Natural killer cell (primary cell): ENCODE data around the gene APOE. TPM values are rescaled to one million over a fixed set of nuclear protein-coding genes. Genes with fewer than 3 reads are reported as not detected.
"Not testable (repeated sequence)": the region's sequence is repeated elsewhere in the genome, so short reads cannot be mapped to it uniquely, and the experiment has no call there.

Source experiments
- ATAC-seq, 3 donors: fragments of 150-1000 bp in 2 of 3; fragments of 200-7000 bp in 1 of 3; cut with Tn5 transposase; 1 replicate in 1 of 3; 2 replicates in 2 of 3; pipeline ENCODE4 v1.10.0; 2021; ENCODE audit warnings: mild to moderate bottlenecking in 2 of 3, moderate library complexity in 2 of 3
- DNase-seq, 2 donors: peaks; one replicate each; pipeline versions ENCODE4 v3.0.0 to v3.0.0-alpha.2; 2013 to 2021; ENCODE audit warnings: mixed read lengths in 1 of 2
- H3K27ac ChIP-seq: one replicate; pipeline ENCODE4 v1.5.1; 2013; ENCODE audit warnings: mild to moderate bottlenecking, low read length
- H3K27me3 ChIP-seq: one replicate; pipeline ENCODE4 v1.6.1; 2013; ENCODE audit warnings: low read length; ENCODE audit not compliant: control insufficient read depth, insufficient read depth
- H3K36me3 ChIP-seq: one replicate; pipeline ENCODE4 v1.6.1; 2013; ENCODE audit warnings: low read length; ENCODE audit not compliant: control insufficient read depth, insufficient read depth
- H3K4me1 ChIP-seq: one replicate; pipeline ENCODE4 v1.6.1; 2013; ENCODE audit warnings: low read length; ENCODE audit not compliant: control insufficient read depth, insufficient read depth
- H3K4me3 ChIP-seq: one replicate; pipeline ENCODE4 v1.5.1; 2013; ENCODE audit warnings: low read length
- H3K9me3 ChIP-seq: one replicate; pipeline ENCODE4 v1.6.1; 2013; ENCODE audit warnings: low read length; ENCODE audit not compliant: control insufficient read depth, insufficient read depth
- H3K27ac Mint-ChIP-seq, 2 donors: one replicate each; pipeline ENCODE4 v1.8.0; 2022; ENCODE audit warnings: mild to moderate bottlenecking in 2 of 2, mixed read lengths in 2 of 2, moderate library complexity in 1 of 2
- H3K27me3 Mint-ChIP-seq, 2 donors: one replicate each; pipeline ENCODE4 v1.8.0; 2022; ENCODE audit warnings: low read depth in 2 of 2, mixed read lengths in 2 of 2
- H3K36me3 Mint-ChIP-seq: one replicate; pipeline ENCODE4 v1.8.0; 2022; ENCODE audit warnings: mixed read lengths
- H3K4me1 Mint-ChIP-seq, 2 donors: one replicate each; pipeline ENCODE4 v1.8.0; 2022; ENCODE audit warnings: mixed read lengths in 2 of 2
- H3K4me3 Mint-ChIP-seq: one replicate; pipeline ENCODE4 v1.8.0; 2022; ENCODE audit warnings: mild to moderate bottlenecking, moderate library complexity, mixed read lengths
- H3K9me3 Mint-ChIP-seq, 2 donors: one replicate each; pipeline ENCODE4 v1.8.0; 2022; ENCODE audit warnings: mixed read lengths in 2 of 2
- CTCF ChIP-seq: fragments of 200-600 bp; IDR thresholded peaks from one replicate; pipeline ENCODE4 v1.8.0; 2022; ENCODE audit warnings: antibody characterized with exemption
- WGBS: methylation state at CpG from one replicate; pipeline ENCODE4 v1.1.7; 2013; ENCODE audit warnings: missing lambda C conversion rate; ENCODE audit not compliant: insufficient coverage; 5-methylcytosine and 5-hydroxymethylcytosine counted together
- intact Hi-C: fragments of 100-400 bp; cut with micrococcal nuclease; formaldehyde crosslinking; loops from one replicate; pipeline ENCODE4 v1.14.2; 2022
- total RNA-seq, 4 donors: library from RNA; stranded (reverse); fragments of 120-200 nt in 1 of 4; gene quantifications; one replicate each; pipeline versions ENCODE4 v1.2.3 to v1.2.4, GENCODE V29; 2013 to 2022

APOE gene
- total RNA-seq, 3 donors from 2014 or later (not counting 1 experiment from before 2014, with no cell fraction given), result 0.45 to 2.7 (median 1.3) TPM

- no peaks in the 10 kb centered on the region for H3K36me3 ChIP-seq
- H3K27me3 ChIP-seq, result no peaks in the 10 kb centered on the region
- 20% methylated on average over 7 of the region's 8 CpGs for WGBS
- TF ChIP-seq CTCF, result no peak
- Mint-ChIP-seq H3K36me3 (no peaks in the 10 kb centered on the region), H3K4me3 (no peak overlapping the region), H3K27ac (no peak overlapping the region), H3K9me3 (no peaks in the 10 kb centered on the region), H3K4me1 (peaks cover 0 to 19% of the 10 kb centered on the region in 2 donors), H3K27me3 (peaks cover 9 to 22% of the 10 kb centered on the region in 2 donors)
- H3K4me1 ChIP-seq, result peaks cover 12% of the 10 kb centered on the region
- no peaks in the 10 kb centered on the region for H3K9me3 ChIP-seq
- intact Hi-C loops, result no loop called here
- peak in 2 of 3 donors; percentile 17 to 31 for ATAC-seq
- H3K4me3 ChIP-seq, result no peak overlapping the region
- no peak for DNase-seq
- H3K27ac ChIP-seq, result no peak overlapping the region
Observed at GRCh38 chr19:44925114-44925891, 19.7 kb downstream of the APOE start.

- H3K27me3 ChIP-seq, H3K4me3 ChIP-seq, intact Hi-C loops, DNase-seq, H3K27ac ChIP-seq, H3K36me3 Mint-ChIP-seq, H3K9me3 ChIP-seq, H3K27ac Mint-ChIP-seq, H3K9me3 Mint-ChIP-seq, H3K4me3 Mint-ChIP-seq, H3K36me3 ChIP-seq: not testable (repeated sequence)
- 57% methylated on average over 12 of the region's 19 CpGs for WGBS
- Mint-ChIP-seq H3K4me1 (peaks cover 0 to 19% of the 10 kb centered on the region in 2 donors), H3K27me3 (peaks cover 9 to 22% of the 10 kb centered on the region in 2 donors)
- ATAC-seq, result peak in 1 of 3 donors; percentile 18
- peaks cover 12% of the 10 kb centered on the region for H3K4me1 ChIP-seq
Observed at GRCh38 chr19:44926245-44927077, 20.9 kb downstream of the APOE start.

- H3K27me3 Mint-ChIP-seq, result peaks cover 9 to 22% of the 10 kb centered on the region in 2 donors
- H3K4me1 Mint-ChIP-seq, result peaks cover 0 to 19% of the 10 kb centered on the region in 2 donors
- TF ChIP-seq CTCF, result no peak
- intact Hi-C loops, result no loop called here
- H3K27ac ChIP-seq, result no peak overlapping the region
- H3K4me3 ChIP-seq, result no peak overlapping the region
- H3K36me3 Mint-ChIP-seq, result no peaks in the 10 kb centered on the region
- no peak for ATAC-seq
- H3K4me3 Mint-ChIP-seq, result no peak overlapping the region
- H3K27ac Mint-ChIP-seq, result no peak overlapping the region
- no peaks in the 10 kb centered on the region for H3K27me3 ChIP-seq
- no peak for DNase-seq
- 34% methylated on average over 5 of the region's 5 CpGs for WGBS
- peaks cover 12% of the 10 kb centered on the region for H3K4me1 ChIP-seq
- no peaks in the 10 kb centered on the region for H3K36me3 ChIP-seq
- H3K9me3 Mint-ChIP-seq, result no peaks in the 10 kb centered on the region
- no peaks in the 10 kb centered on the region for H3K9me3 ChIP-seq
Observed at GRCh38 chr19:44927746-44928145, 22.1 kb downstream of the APOE start.

GRCh38 chr19:44930088-44930487 lies 24.5 kb downstream of the APOE start:
- no peak for TF ChIP-seq CTCF
- 94% methylated on average over 7 of the region's 7 CpGs for WGBS
- no peak for ATAC-seq
- Mint-ChIP-seq H3K27ac (no peak overlapping the region), H3K4me1 (peaks cover 0 to 17% of the 10 kb centered on the region in 2 donors), H3K36me3 (no peaks in the 10 kb centered on the region), H3K27me3 (peaks cover 9 to 22% of the 10 kb centered on the region in 2 donors), H3K4me3 (no peak overlapping the region), H3K9me3 (no peaks in the 10 kb centered on the region)
- no peak overlapping the region for H3K4me3 ChIP-seq
- intact Hi-C loops, result no loop called here
- DNase-seq, result no peak
- no peaks in the 10 kb centered on the region for H3K27me3 ChIP-seq
- H3K36me3 ChIP-seq, result no peaks in the 10 kb centered on the region
- H3K9me3 ChIP-seq, result no peaks in the 10 kb centered on the region
- H3K27ac ChIP-seq, result no peak overlapping the region
- peaks cover 11% of the 10 kb centered on the region for H3K4me1 ChIP-seq
